PC-9 (cell line): Measurements from ENCODE around the gene PRELP.
A peak's percentile ranks its signal among the peaks of the same experiment; 100 is the strongest.

Source experiments
- CTCF ChIP-seq: fragments of 200-600 bp; sonication (generic); conservative IDR thresholded peaks from 2 replicates; pipeline ENCODE4 v1.6.1; 2017; ENCODE audit warnings: mixed run types, antibody characterized with exemption, mild to moderate bottlenecking, moderate library complexity
- EZH2 ChIP-seq: fragments of 200-600 bp; sonication (generic); IDR thresholded peaks from 2 replicates; pipeline ENCODE4 v1.8.0; 2017; ENCODE audit warnings: antibody characterized with exemption, low read depth

GRCh38 chr1:203440771-203441170 is 34.8 kb upstream of the PRELP start:
- TF ChIP-seq CTCF (0 out of 2 replicates have a peak, but pooled peaks have one; percentile 21), EZH2 (no peak)
